Right lung (tissue), 5 donors: ENCODE data around the gene FHIT. TPM values are rescaled to one million over a fixed set of nuclear protein-coding genes. Genes with fewer than 3 reads are reported as not detected.
"Not testable (repeated sequence)": the region's sequence is repeated elsewhere in the genome, so short reads cannot be mapped to it uniquely, and the experiment has no call there.

Experiments
- DNase-seq, 2 donors: peaks; one replicate each; pipeline ENCODE4 v3.0.0-alpha.2; 2013
- polyA plus RNA-seq, 5 donors: library from polyadenylated mRNA; unstranded; fragments of 120-200 nt; gene quantifications; one replicate each; pipeline versions ENCODE4 v1.2.1 to v1.2.3, GENCODE V29; 2013; ENCODE audit warnings: inconsistent platforms in 1 of 5, low replicate concordance in 1 of 5; ENCODE audit not compliant: insufficient read length in 5 of 5, insufficient read depth in 1 of 5

Gene FHIT
- polyA plus RNA-seq, 5 donors: 9.1 to 17.8 (median 10.6) TPM

- no peak for DNase-seq
These were observed 1448.0 kb downstream of the FHIT start for GRCh38 chr3:59803268-59803667.

GRCh38 chr3:59802453-59802852 lies 1448.8 kb downstream of the FHIT start:
- not testable (repeated sequence) for DNase-seq

GRCh38 chr3:59802045-59802444 lies 1449.2 kb downstream of the FHIT start:
- no peak for DNase-seq

GRCh38 chr3:59800481-59800880 lies 1450.8 kb downstream of the FHIT start:
- DNase-seq: no peak

- DNase-seq: no peak
These were observed 1452.7 kb downstream of the FHIT start for GRCh38 chr3:59798372-59799086.

GRCh38 chr3:59797533-59797932 lies 1453.7 kb downstream of the FHIT start:
- DNase-seq: no peak

GRCh38 chr3:59796456-59796855 lies 1454.8 kb downstream of the FHIT start:
- no peak for DNase-seq

GRCh38 chr3:59795756-59796155 lies 1455.5 kb downstream of the FHIT start:
- no peak for DNase-seq

GRCh38 chr3:59793976-59794375 lies 1457.3 kb downstream of the FHIT start:
- no peak for DNase-seq

- no peak for DNase-seq
These were observed 1459.4 kb downstream of the FHIT start for GRCh38 chr3:59791774-59792308.

GRCh38 chr3:59790241-59790640 lies 1461.0 kb downstream of the FHIT start:
- no peak for DNase-seq

- DNase-seq: no peak
These were observed 1462.5 kb downstream of the FHIT start for GRCh38 chr3:59788801-59789200.

GRCh38 chr3:59788133-59788532 lies 1463.1 kb downstream of the FHIT start:
- DNase-seq: no peak

GRCh38 chr3:59786374-59786773 lies 1464.9 kb downstream of the FHIT start:
- DNase-seq: no peak

- DNase-seq: no peak
These were observed 1467.1 kb downstream of the FHIT start for GRCh38 chr3:59784164-59784563.

- DNase-seq: no peak
These were observed 1467.7 kb downstream of the FHIT start for GRCh38 chr3:59783468-59783988.

GRCh38 chr3:59782664-59783063 lies 1468.6 kb downstream of the FHIT start:
- DNase-seq: no peak

- DNase-seq: no peak
These were observed 1471.0 kb downstream of the FHIT start for GRCh38 chr3:59780209-59780608.

GRCh38 chr3:59779260-59779659 lies 1472.0 kb downstream of the FHIT start:
- no peak for DNase-seq

- DNase-seq: no peak
These were observed 1473.6 kb downstream of the FHIT start for GRCh38 chr3:59777667-59778077.

- no peak for DNase-seq
These were observed 1474.2 kb downstream of the FHIT start for GRCh38 chr3:59777066-59777465.

GRCh38 chr3:59775761-59776325 lies 1475.4 kb downstream of the FHIT start:
- DNase-seq: no peak

GRCh38 chr3:59775106-59775505 lies 1476.1 kb downstream of the FHIT start:
- DNase-seq: no peak
